GM19193 (cell line): Measurements from ENCODE around the gene NFIC.

Experiments used
- POLR2A ChIP-seq: IDR thresholded peaks from 4 replicates; pipeline ENCODE4 v1.6.1; 2011; ENCODE audit not compliant: insufficient read depth, insufficient read length; ENCODE audit errors: extremely low read depth

Gene NFIC

GRCh38 chr19:3396881-3397265 lies 30.5 kb downstream of the NFIC start:
- TF ChIP-seq POLR2A, result no peak

GRCh38 chr19:3397266-3398022 lies 31.1 kb downstream of the NFIC start:
- no peak for TF ChIP-seq POLR2A

- TF ChIP-seq POLR2A, result no peak
Measured at GRCh38 chr19:3398114-3398899, 31.9 kb downstream of the NFIC start.

- TF ChIP-seq POLR2A, result no peak
Measured at GRCh38 chr19:3398900-3399278, 32.5 kb downstream of the NFIC start.

- TF ChIP-seq POLR2A, result no peak
Measured at GRCh38 chr19:3401004-3401768, 34.8 kb downstream of the NFIC start.

- TF ChIP-seq POLR2A, result no peak
Measured at GRCh38 chr19:3402631-3403443, 36.5 kb downstream of the NFIC start.

- no peak for TF ChIP-seq POLR2A
Measured at GRCh38 chr19:3403489-3404323, 37.3 kb downstream of the NFIC start.

- no peak for TF ChIP-seq POLR2A
Measured at GRCh38 chr19:3404324-3405260, 38.2 kb downstream of the NFIC start.

- no peak for TF ChIP-seq POLR2A
Measured at GRCh38 chr19:3405261-3405653, 38.9 kb downstream of the NFIC start.

- no peak for TF ChIP-seq POLR2A
Measured at GRCh38 chr19:3406571-3407111, 40.3 kb downstream of the NFIC start.

- TF ChIP-seq POLR2A, result no peak
Measured at GRCh38 chr19:3407556-3408516, 41.5 kb downstream of the NFIC start.
